Activated T-cell treated with anti-CD3 and anti-CD28 coated beads for 1 hour (primary cell): ENCODE measurements around the gene SLC38A10.

Source experiments
- DNase-seq: peaks from one replicate; pipeline ENCODE4 v3.0.0-alpha.2; 2020; ENCODE audit warnings: low read depth

Gene SLC38A10

GRCh38 chr17:81254955-81255717 lies 40.0 kb downstream of the SLC38A10 start:
- DNase-seq = no peak

- peak; percentile 49 for DNase-seq
Measured at GRCh38 chr17:81253358-81254131, 41.6 kb downstream of the SLC38A10 start.

DNA sequence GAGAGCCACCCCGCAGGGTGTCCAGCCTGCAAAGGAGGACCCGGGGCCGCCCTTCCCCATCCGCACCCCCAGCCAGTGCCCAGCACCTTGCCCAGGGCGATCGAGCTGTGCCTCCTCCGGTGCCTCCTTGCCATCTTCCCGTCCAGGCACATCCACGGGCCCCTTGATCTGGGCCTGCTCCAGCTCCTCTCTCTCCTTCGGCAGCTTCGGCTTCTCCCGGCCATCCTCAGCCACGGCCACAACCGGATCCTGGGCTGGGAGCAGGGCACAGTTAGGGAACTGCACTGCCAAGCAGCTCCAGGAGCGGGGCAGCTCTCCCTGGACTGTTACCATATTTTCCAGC lies 42.1 kb downstream of the SLC38A10 start:
- DNase-seq = no peak

GRCh38 chr17:81252326-81252986 lies 42.7 kb downstream of the SLC38A10 start:
- no peak for DNase-seq

DNA sequence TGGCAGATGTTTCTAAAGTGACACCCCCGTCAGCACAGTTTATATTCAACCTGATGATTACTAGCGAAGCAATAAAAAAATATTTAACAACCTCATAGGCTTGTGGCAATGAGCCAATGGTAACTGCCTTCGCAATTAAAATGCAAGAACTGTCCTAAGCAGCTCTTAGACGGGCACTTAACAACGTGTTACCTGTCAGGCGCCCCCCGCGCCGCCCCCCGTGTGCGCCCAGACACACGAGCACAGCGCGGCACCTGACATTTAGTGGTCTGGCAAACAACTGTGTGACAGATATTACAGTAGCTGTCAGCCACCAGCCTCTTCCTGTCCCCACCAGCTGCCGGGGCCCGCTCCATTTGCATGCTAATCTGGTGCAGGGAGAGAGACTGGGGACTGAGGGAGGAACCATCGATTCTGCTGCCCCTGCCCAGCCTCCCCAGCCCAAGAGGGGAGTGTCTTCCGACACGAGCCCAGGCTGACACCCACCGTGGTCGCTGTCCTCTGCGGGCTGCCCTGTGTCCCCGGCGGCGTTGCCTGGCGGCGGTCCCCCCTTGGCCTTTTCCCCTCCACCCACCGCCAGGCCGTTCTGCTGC lies 43.3 kb downstream of the SLC38A10 start:
- DNase-seq = no peak

- DNase-seq = no peak
Measured at GRCh38 chr17:81251094-81251708, 43.9 kb downstream of the SLC38A10 start.

DNA sequence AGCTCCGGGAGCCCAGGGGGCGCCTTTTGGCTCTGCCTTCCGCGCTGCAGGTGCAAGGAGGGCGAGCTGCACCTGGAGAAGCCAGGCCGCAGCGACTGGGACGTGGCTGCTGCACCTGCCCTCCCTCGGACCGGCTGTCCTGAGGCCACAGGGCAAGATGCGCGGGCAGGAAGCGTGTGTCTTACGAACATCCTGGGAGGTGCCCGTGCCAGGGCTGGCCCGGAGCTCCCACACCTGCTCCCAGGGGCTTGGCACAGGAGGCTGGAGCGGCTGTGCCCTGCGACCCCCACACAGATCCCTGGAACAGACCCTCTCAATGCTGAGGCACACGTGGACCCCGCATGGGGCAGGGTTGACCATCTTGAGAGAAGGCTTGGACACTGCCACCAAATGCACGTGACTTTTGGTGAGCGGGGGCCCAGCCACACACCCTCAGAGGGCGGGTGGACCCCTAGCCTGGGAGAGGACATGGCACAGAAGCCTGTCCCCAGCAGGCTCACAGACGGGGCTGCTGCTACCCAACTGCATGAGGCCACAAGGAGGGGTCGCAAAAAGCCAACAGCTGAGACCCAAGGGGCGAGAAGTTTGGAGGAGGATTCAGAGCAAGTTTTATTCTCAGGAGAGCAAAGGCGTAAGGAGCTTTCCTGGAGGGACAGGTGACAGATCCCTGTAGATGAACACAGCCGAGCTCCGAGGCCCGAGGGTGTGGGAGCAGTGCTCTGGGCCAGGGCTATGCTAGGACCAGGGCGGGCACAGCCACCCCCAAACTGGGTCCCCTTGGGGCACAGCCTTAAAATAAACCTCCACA lies 44.6 kb downstream of the SLC38A10 start:
- no peak for DNase-seq

- DNase-seq = no peak
Measured at GRCh38 chr17:81249223-81250040, 45.7 kb downstream of the SLC38A10 start.

- DNase-seq = no peak
Measured at GRCh38 chr17:81248649-81249048, 46.5 kb downstream of the SLC38A10 start.

DNA sequence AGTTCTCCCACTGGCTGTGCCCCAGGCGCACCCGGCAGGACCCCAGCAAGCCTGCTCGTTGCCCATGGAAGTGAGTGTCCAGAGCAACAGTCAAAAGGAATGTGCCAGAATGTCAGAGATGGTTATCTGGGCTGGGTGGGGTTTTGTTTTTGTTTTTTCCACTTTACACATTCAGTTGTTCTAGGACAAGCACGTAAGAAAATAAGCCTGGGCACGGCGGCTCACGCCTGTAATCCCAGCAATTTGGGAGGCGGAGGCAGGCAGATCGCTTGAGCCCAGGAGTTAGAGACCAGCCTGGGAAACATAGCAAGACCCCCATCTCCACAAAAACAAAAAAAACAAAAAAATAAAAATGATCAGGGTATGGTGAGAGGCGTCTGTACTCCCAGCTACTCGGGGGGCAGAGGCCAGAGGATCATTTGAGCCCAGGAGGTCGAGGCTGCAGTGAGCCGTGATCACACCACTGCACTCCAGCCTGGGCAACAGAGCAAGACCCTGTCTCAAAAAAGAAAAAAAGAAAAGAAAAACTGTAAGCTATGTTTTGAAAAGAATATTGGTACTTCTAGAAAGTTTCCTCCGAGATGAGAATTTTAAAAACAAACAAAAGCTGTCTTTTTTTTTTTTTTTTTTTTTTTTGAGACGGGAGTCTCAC lies 47.6 kb downstream of the SLC38A10 start:
- no peak for DNase-seq

DNA sequence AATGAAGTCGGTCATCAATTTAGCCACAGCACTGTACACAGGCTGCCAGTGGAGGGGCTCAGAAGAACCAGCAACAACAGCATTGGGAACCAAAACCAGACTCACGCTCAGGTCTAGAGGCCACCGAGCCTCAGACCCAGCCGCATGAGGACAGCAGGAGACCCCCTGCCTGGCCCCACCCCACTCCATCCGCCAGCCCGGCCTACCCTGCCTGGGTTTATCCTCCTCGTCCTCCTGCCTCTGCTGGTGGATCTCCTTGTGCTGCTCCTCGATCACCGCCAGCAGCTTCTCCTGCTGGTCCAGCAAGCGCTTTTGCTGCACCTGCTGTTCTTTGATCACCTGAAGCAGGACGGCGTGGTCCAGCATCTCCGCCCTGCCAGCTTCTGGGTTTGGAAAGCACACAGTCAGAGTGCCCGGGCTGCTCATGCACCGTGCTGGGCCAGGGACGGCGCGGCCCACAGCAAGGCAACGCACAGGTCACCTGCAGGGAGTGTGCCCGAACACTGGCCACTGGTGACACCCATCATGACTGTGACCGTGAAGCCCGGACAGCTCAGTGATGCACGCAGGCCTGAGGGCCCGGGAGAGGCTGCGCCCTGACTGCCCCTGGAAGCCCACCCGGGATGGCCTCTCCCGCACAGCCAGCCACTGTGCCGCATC lies 48.3 kb downstream of the SLC38A10 start:
- DNase-seq = no peak

DNA sequence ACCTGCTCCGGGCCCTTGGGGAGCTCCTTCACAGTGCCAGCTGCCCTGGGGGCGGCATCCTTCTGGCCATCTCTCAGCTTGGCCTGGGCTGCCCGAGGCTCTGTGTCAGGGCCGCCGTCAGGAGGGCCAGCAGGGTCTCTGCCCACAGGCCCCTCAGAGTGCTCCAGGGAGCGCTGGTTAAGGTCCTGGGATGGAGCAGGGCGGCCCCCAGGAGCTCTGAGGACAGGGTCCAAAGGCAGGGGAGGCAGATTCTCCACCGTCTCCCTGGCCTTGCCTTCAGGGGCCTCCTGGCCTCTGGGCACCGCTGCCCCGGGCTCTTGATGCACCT lies 48.8 kb downstream of the SLC38A10 start:
- no peak for DNase-seq

GRCh38 chr17:81245665-81246342 lies 49.3 kb downstream of the SLC38A10 start:
- DNase-seq = no peak

DNA sequence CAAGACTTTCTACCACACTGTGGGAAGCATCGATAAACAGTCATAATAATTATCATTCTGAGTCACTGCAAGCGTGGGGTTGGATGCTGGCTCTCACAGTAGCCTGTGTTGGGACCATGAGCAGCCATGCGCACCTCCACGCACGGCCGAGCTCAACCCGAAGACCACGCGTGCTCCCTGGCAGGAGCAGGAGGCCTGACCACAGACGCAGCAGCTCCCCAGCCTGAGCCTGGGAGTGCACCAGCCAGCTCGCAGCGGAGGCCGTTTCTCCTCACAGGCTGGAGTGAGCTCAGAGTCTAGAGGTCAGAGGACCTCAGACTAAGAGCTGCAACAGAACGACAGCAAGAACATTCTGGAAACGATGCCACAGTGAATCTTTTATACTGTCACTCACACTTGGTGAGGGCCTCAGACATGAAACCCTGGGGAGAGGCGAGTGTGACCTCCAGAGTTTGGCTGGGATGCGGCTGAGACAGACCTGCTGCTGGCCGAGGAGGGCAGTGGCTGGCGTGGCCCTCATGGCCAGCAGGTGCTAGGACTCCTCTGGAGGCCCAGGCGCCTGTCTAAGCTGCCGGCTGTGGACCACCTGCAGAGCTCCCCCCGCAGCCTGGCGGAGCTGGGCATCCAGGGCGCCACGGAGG lies 50.0 kb downstream of the SLC38A10 start:
- no peak for DNase-seq

GRCh38 chr17:81244358-81245023 lies 50.6 kb downstream of the SLC38A10 start:
- no peak for DNase-seq

DNA sequence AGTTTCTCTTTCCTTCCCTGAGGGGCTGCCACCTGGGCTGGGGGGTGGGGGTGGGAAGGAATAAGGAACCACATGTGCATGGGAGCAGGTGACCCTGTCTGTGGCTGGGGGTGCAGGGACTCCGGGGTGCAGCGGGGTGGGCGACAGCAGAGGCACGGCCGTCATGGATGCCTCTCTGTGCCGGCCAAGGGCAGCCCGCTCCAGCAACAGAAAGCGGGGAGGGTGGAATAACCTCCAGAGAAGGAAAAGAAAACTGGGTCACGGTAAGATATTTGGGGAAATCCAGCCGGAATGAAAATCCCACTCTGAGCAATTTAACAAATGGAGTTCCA lies 51.8 kb downstream of the SLC38A10 start:
- DNase-seq = no peak

DNA sequence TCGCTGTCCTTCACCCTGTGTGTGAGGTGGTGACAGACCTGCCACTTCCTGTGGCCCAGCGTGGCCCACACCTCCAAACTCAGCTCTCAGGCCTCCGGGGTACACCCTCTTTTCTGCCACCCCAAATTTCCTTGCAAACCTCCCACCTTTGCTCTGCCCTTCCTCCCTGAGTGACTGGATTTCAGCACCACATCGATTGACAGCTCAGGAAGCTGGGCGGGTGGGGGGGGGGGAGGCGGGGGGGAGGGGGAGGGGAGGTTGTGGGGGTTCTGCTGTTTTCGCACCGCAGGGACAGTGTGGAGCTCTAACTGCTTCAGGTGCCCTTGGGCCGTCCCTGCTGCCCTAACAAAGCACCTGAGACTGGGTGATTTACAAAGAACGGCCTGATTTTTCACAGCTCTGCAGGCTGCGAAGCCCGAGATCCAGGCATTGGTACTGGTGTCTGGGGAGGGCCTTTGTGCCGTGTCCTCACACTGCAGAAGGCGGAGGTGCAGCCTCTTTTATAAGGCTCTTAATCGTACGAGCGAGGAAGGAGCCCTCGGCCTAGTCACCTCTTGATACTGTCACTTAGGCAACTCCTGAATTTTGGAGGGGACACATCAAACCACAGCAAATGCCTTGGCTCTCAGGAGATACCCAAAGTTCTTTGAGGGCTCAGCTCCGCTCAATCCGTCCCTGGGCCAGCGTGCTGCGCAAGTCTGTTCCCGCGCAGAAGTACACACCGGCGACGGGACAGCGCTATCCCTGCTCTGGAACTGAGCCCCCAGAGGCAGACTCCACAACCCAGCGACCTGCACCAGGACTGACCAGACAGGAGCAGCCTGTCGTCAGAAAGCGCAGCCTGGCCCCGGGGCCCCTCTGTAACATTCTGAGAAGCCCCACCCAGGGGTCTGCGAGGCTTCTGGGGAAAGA lies 52.4 kb downstream of the SLC38A10 start:
- DNase-seq = no peak
